ENCODE results near the gene SLC39A7.

SLC39A7 gene

GRCh38 chr6:33201147-33201545, 479 bp downstream of the SLC39A7 start:
- intact Hi-C loops (cut with DNase I), result loop anchor here (5.0 to 10.0 kb wide), 3 partner anchors 46 to 226 kb away; partner anchors contain the start of genes CUTA and PHF1
- no peak for DNase-seq

GRCh38 chr6:33201935-33202334, 1.3 kb downstream of the SLC39A7 start:
- no peak for DNase-seq
- intact Hi-C loops (cut with DNase I), result loop anchor here (5.0 to 10.0 kb wide), 3 partner anchors 45 to 227 kb away; partner anchors contain the start of genes CUTA and PHF1

- intact Hi-C loops (cut with DNase I), result loop anchor here (5.0 to 10.0 kb wide), 3 partner anchors 45 to 228 kb away; partner anchors contain the start of genes CUTA and PHF1
- no peak for DNase-seq
Measured at GRCh38 chr6:33202799-33203198, 2.1 kb downstream of the SLC39A7 start.

GRCh38 chr6:33203443-33204164, 2.9 kb downstream of the SLC39A7 start:
- intact Hi-C loops (cut with DNase I), result loop anchor here (5.0 to 10.0 kb wide), 3 partner anchors 44 to 229 kb away; partner anchors contain the start of genes CUTA and PHF1
- no peak for DNase-seq

- intact Hi-C loops (cut with DNase I), result loop anchor here (5.0 to 10.0 kb wide), 3 partner anchors 43 to 229 kb away; partner anchors contain the start of genes CUTA and PHF1
- no peak for DNase-seq
Measured at GRCh38 chr6:33204165-33204414, 3.4 kb downstream of the SLC39A7 start.

- peak; percentile 94 to 99 (median 97) for DNase-seq
- intact Hi-C loops (cut with DNase I), result loop anchor here (5.0 to 10.0 kb wide), 3 partner anchors 43 to 230 kb away; partner anchors contain the start of genes CUTA and PHF1
Measured at GRCh38 chr6:33204415-33205190, 3.9 kb downstream of the SLC39A7 start, which contains the start of gene HSD17B8. Gene HSD17B8 (plus strand): TSS chr6:33204655. CDS start chr6:33204669, 14 bp downstream.

- intact Hi-C loops (cut with DNase I), result loop anchor here (10.0 kb wide), 2 partner anchors 209 to 231 kb away; partner anchors contain the start of genes CUTA and PHF1
- DNase-seq, result no peak
Measured at GRCh38 chr6:33205191-33206026, 4.7 kb downstream of the SLC39A7 start.

GRCh38 chr6:33206027-33206863, 5.6 kb downstream of the SLC39A7 start:
- intact Hi-C loops (cut with DNase I), result loop anchor here (10.0 kb wide), 2 partner anchors 209 to 231 kb away; partner anchors contain the start of genes CUTA and PHF1
- DNase-seq, result no peak

- intact Hi-C loops (cut with DNase I), result loop anchor here (10.0 kb wide), 2 partner anchors 208 to 232 kb away; partner anchors contain the start of genes CUTA and PHF1
Measured at GRCh38 chr6:33206864-33207551, 6.3 kb downstream of the SLC39A7 start.

GRCh38 chr6:33207552-33208090, 7.0 kb downstream of the SLC39A7 start:
- intact Hi-C loops (cut with DNase I), result loop anchor here (10.0 kb wide), 2 partner anchors 207 to 233 kb away; partner anchors contain the start of genes CUTA and PHF1
- peak in 22 of 42 donors; percentile 26 to 67 (median 42) for DNase-seq

More at GRCh38 chr6:33206864-33207551, 6.3 kb downstream of the SLC39A7 start:
- peak in 24 of 42 donors; percentile 25 to 80 (median 48) for DNase-seq

GRCh38 chr6:33208091-33208967, 7.7 kb downstream of the SLC39A7 start, which contains the start of gene RING1:
Gene RING1 (plus strand): TSS chr6:33208500. CDS start chr6:33208823, 323 bp downstream.
- DNase-seq, result peak; percentile 73 to 96 (median 92)
- intact Hi-C loops (cut with DNase I), result loop anchor here (10.0 kb wide), 2 partner anchors 206 to 234 kb away; partner anchors contain the start of genes CUTA and PHF1

GRCh38 chr6:33209856-33210255, 9.2 kb downstream of the SLC39A7 start:
- intact Hi-C loops (cut with DNase I), result loop anchor here (10.0 kb wide), 2 partner anchors 205 to 235 kb away; partner anchors contain the start of genes CUTA and PHF1
- DNase-seq, result no peak

- intact Hi-C loops (cut with DNase I), result no loop called here
- DNase-seq, result no peak
Measured at GRCh38 chr6:33211136-33211535, 10.5 kb downstream of the SLC39A7 start.

- intact Hi-C loops (cut with DNase I), result loop anchor here (2.0 kb wide), 1 partner anchor 37 kb away; no protein-coding TSS in a partner anchor
Measured at GRCh38 chr6:33211666-33212422, 11.2 kb downstream of the SLC39A7 start.

GRCh38 chr6:33212857-33213165, 12.1 kb downstream of the SLC39A7 start:
- DNase-seq, result no peak
- intact Hi-C loops (cut with DNase I), result loop anchor here (2.0 kb wide), 1 partner anchor 36 kb away; no protein-coding TSS in a partner anchor

More at GRCh38 chr6:33211666-33212422, 11.2 kb downstream of the SLC39A7 start:
- no peak for DNase-seq

Measured in head of caudate nucleus (tissue), 42 donors.